ENCODE results near the gene PNPLA5. TPM values are rescaled to one million over a fixed set of nuclear protein-coding genes. Genes with fewer than 3 reads are reported as not detected.

Gene PNPLA5
- total RNA-seq, 1 experiment from 2014 or later: not detected

- Histone ChIP-seq H3K4me2 (no peak overlapping the region), H3K9me2 (ENCODE audit: insufficient read depth) (no peaks in the 10 kb centered on the region), H3K4me1 (replicated peaks; ENCODE audit: insufficient read depth) (no peaks in the 10 kb centered on the region), H3K27me3 (ENCODE audit: insufficient read depth, low read depth) (0 out of 2 replicates have a peak, but pooled peaks cover 14% of the 10 kb centered on the region), H4K20me1 (ENCODE audit: insufficient read depth) (peaks cover 6% of the 10 kb centered on the region), H3K4me3 (no peak overlapping the region), H3K9me3 (ENCODE audit: insufficient read depth, low read depth) (no peaks in the 10 kb centered on the region), H2AFZ (no peak overlapping the region), H3K36me3 (ENCODE audit: low read depth) (no peaks in the 10 kb centered on the region), H3K79me2 (ENCODE audit: low read depth) (no peaks in the 10 kb centered on the region), H3F3A (ENCODE audit: insufficient read depth, low read depth) (no peaks in the 10 kb centered on the region), H3K27ac (no peak overlapping the region)
- ChIA-PET CTCF (interaction anchor here (0.6 kb wide), 1 partner anchor 598 kb away, joined by 3 read pairs; no protein-coding TSS in a partner anchor), POLR2A (ENCODE audit: unreplicated experiment) (no interaction called here)
- no TSS peak for BruUV-seq (replicated peaks)
- DNase-seq: no peak
- TF ChIP-seq EZH2 (IDR thresholded peaks at IDR 0.05; ENCODE audit: low read depth): no peak
- TF ChIP-seq CTCF (conservative IDR thresholded peaks at IDR 0.05): no peak
- intact Hi-C loops (cut with micrococcal nuclease; ENCODE audit: unreplicated experiment): no loop called here
Observed at GRCh38 chr22:43829904-43830851, 61.6 kb downstream of the PNPLA5 start.

Other genes starting within 250 kb of the PNPLA5 start
- gene EFCAB6, start 79.7 kb downstream of the PNPLA5 start, total RNA-seq (2021): 2.3 and 2.5 TPM in 2 replicates
- gene SULT4A1, start 29.5 kb downstream of the PNPLA5 start, total RNA-seq (2021): 3.2 and 3.4 TPM in 2 replicates
- gene PNPLA3, start 31.8 kb upstream of the PNPLA5 start, total RNA-seq (2021): 22.2 and 26.8 TPM in 2 replicates
- 72.2 and 73.9 TPM in 2 replicates for gene SAMM50, start 63.4 kb upstream of the PNPLA5 start, total RNA-seq (2021)
- 35.3 and 40.9 TPM in 2 replicates for gene PARVB, start 132.3 kb upstream of the PNPLA5 start, total RNA-seq (2021)